B cell (primary cell): ENCODE measurements around the gene SLC2A9. TPM values are rescaled to one million over a fixed set of nuclear protein-coding genes. Genes with fewer than 3 reads are reported as not detected.

ENCODE experiments used
- ATAC-seq: fragments of 200-7000 bp; cut with Tn5 transposase; one replicate; pipeline ENCODE4 v1.10.0; 2021; ENCODE audit warnings: low read depth, mild to moderate bottlenecking, moderate number of reproducible peaks, moderate library complexity
- CTCF ChIA-PET: fragments of 350-600 bp; sonication (Branson Sonifier 250); formaldehyde crosslinking; loops from one replicate; lab custom pipeline; 2021; ENCODE audit warnings: antibody characterized with exemption, inconsistent platforms; lab: Charles Lee
- POLR2A ChIA-PET: fragments of 350-600 bp; sonication (Branson Sonifier 250); formaldehyde crosslinking; loops from one replicate; lab custom pipeline; 2021; ENCODE audit warnings: antibody characterized with exemption; lab: Charles Lee
- DNase-seq: peaks from one replicate; pipeline ENCODE4 v3.0.0; 2013
- H2AFZ ChIP-seq: 2 replicates; pipeline ENCODE4 v1.6.1; 2012; ENCODE audit warnings: mild to moderate bottlenecking, low read depth, low read length; ENCODE audit not compliant: insufficient read depth, poor library complexity, severe bottlenecking
- H3K27ac ChIP-seq, 2 donors: 1 replicate in 1 of 2; 2 replicates in 1 of 2; pipeline ENCODE4 v1.5.1; 2012 to 2013; ENCODE audit warnings: low read length in 2 of 2, mild to moderate bottlenecking in 2 of 2, moderate library complexity in 1 of 2
- H3K27me3 ChIP-seq, 4 experiments: fragments of 200-600 bp in 1 of 4; sonication (generic) in 1 of 4; replicated peaks in 1 of 4; 1 replicate in 2 of 4; 2 replicates in 2 of 4; pipeline versions ENCODE4 v1.6.1 to v1.7.0; 2013 to 2016; ENCODE audit warnings: low read length in 3 of 4, mild to moderate bottlenecking in 2 of 4, mixed read lengths in 1 of 4, moderate library complexity in 1 of 4; ENCODE audit not compliant: insufficient read depth in 4 of 4, control insufficient read depth in 3 of 4; ENCODE audit errors: control extremely low read depth in 1 of 4
- H3K36me3 ChIP-seq, 2 experiments: replicated peaks in 1 of 2; 1 replicate in 1 of 2; 2 replicates in 1 of 2; pipeline versions ENCODE4 v1.6.1 to v1.7.1; 2013; ENCODE audit warnings: low read length in 1 of 2; ENCODE audit not compliant: insufficient read depth in 2 of 2, control insufficient read depth in 1 of 2; ENCODE audit errors: control extremely low read depth in 1 of 2, extremely low read depth in 1 of 2
- H3K4me1 ChIP-seq, 2 donors: fragments of 200-600 bp in 1 of 2; sonication (generic) in 1 of 2; 1 replicate in 1 of 2; 2 replicates in 1 of 2; pipeline versions ENCODE4 v1.5.1 to v1.6.1; 2013 to 2017; ENCODE audit warnings: low read length in 2 of 2; ENCODE audit not compliant: control insufficient read depth in 2 of 2, insufficient read depth in 2 of 2
- H3K4me2 ChIP-seq: replicated peaks from 2 replicates; pipeline ENCODE3; 2012; ENCODE audit warnings: mild to moderate bottlenecking, low read depth, low read length; ENCODE audit not compliant: poor library complexity, severe bottlenecking
- H3K4me3 ChIP-seq, 5 experiments: fragments of 200-600 bp in 1 of 5; sonication (generic) in 1 of 5; 1 replicate in 3 of 5; 2 replicates in 2 of 5; pipeline versions ENCODE4 v1.5.1 to v1.7.0; 2011 to 2016; ENCODE audit warnings: low read length in 4 of 5, mild to moderate bottlenecking in 4 of 5, low read depth in 2 of 5, control low read depth in 1 of 5, moderate library complexity in 1 of 5; ENCODE audit not compliant: insufficient read depth in 1 of 5; ENCODE audit errors: control extremely low read depth in 1 of 5, extremely low read depth in 1 of 5
- H3K79me2 ChIP-seq: fragments of 200-600 bp; sonication (generic); one replicate; pipeline ENCODE4 v1.6.0; 2016; ENCODE audit warnings: low read length; ENCODE audit not compliant: control insufficient read depth, insufficient read depth
- H3K9ac ChIP-seq: fragments of 200-600 bp; sonication (generic); 2 replicates; pipeline ENCODE4 v1.6.1; 2017; ENCODE audit warnings: mild to moderate bottlenecking, low read length, moderate library complexity
- H3K9me3 ChIP-seq, 3 donors: one replicate each; pipeline versions ENCODE4 v1.6.1 to v1.7.1; 2013; ENCODE audit warnings: low read length in 2 of 3; ENCODE audit not compliant: control insufficient read depth in 2 of 3, insufficient read depth in 1 of 3; ENCODE audit errors: control extremely low read depth in 1 of 3
- H4K20me1 ChIP-seq: 2 replicates; pipeline ENCODE4 v1.6.0; 2012; ENCODE audit warnings: mild to moderate bottlenecking, low read length; ENCODE audit not compliant: insufficient read depth, control insufficient read depth, poor library complexity, severe bottlenecking
- H3K27ac Mint-ChIP-seq: one replicate; pipeline ENCODE4 v1.8.0; 2021; ENCODE audit warnings: mixed read lengths
- H3K27me3 Mint-ChIP-seq: one replicate; pipeline ENCODE4 v1.8.0; 2021; ENCODE audit warnings: mixed read lengths
- H3K4me1 Mint-ChIP-seq: one replicate; pipeline ENCODE4 v1.8.0; 2021; ENCODE audit warnings: mixed read lengths
- H3K4me3 Mint-ChIP-seq: one replicate; pipeline ENCODE4 v1.8.0; 2021; ENCODE audit warnings: mixed read lengths
- H3K9me3 Mint-ChIP-seq: one replicate; pipeline ENCODE4 v1.8.0; 2022; ENCODE audit warnings: mixed read lengths; ENCODE audit not compliant: insufficient read depth
- EZH2 ChIP-seq: IDR thresholded peaks from 2 replicates; pipeline ENCODE4 v1.6.1; 2012; ENCODE audit warnings: borderline replicate concordance, low read depth, mild to moderate bottlenecking, moderate library complexity, low read length; ENCODE audit not compliant: insufficient read depth, poor library complexity, severe bottlenecking
- WGBS: methylation state at CpG from one replicate; pipeline ENCODE4 v1.1.5; 2013; ENCODE audit warnings: missing lambda C conversion rate; ENCODE audit not compliant: insufficient coverage; 5-methylcytosine and 5-hydroxymethylcytosine counted together
- intact Hi-C: fragments of 100-400 bp; cut with micrococcal nuclease; formaldehyde crosslinking; loops from one replicate; pipeline ENCODE4 v1.10.0; 2022
- polyA plus RNA-seq: library from polyadenylated mRNA; depleted of rRNA; stranded (reverse); fragments of >200 nt; gene quantifications from 2 replicates; pipeline ENCODE4 v1.2.3, GENCODE V29; 2012
- total RNA-seq, 2 donors: library from RNA; stranded (reverse); fragments of 120-200 nt in 1 of 2; gene quantifications; 1 replicate in 1 of 2; 2 replicates in 1 of 2; pipeline versions ENCODE4 v1.2.3 to v1.2.4, GENCODE V29; 2013 to 2022
- TF ChIP-seq, protein P1 (sequence below): fragments of 200-600 bp; IDR thresholded peaks from one replicate; pipeline ENCODE4 v1.8.0; 2022; ENCODE audit warnings: antibody characterized with exemption, mild to moderate bottlenecking

Gene SLC2A9
- total and polyA plus RNA-seq, 2 donors (not counting 1 experiment from before 2014, with no cell fraction given) = 0.89 to 2.1 TPM

DNA sequence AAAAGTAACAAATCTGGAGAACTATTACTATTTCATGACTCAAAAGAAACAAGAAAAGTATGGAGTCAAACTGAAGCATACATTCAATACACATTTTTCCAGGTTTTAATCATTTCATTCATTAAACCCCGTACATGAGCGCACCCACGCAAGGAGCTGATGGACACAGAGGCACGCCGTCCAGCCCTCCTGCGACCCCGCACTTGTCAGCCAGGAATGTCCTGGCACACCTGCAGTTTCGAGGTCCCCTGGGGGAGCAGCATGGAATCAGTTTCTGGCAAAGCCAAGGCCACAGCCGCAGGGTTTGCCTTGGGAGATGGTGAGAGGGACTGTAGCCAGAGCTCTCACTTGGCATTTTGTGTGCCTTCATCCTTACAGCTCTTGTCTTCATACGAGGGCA is 12.8 kb upstream of the SLC2A9 start:
- Histone ChIP-seq H3K36me3 (no peaks in the 10 kb centered on the region), H3K79me2 (no peaks in the 10 kb centered on the region), H3K9me3 (no peaks in the 10 kb centered on the region), H2AFZ (no peak overlapping the region), H3K4me3 (no peak overlapping the region), H3K9ac (no peak overlapping the region), H3K27ac (no peak overlapping the region), H4K20me1 (no peaks in the 10 kb centered on the region), H3K4me2 (no peak overlapping the region), H3K4me1 (peaks cover 8 to 16% of the 10 kb centered on the region in 2 donors), H3K27me3 (peaks cover 0 to 6% (median 0%) of the 10 kb centered on the region in 4 experiments)
- Mint-ChIP-seq H3K27me3 (peaks cover 7% of the 10 kb centered on the region), H3K4me1 (peaks cover 21% of the 10 kb centered on the region), H3K27ac (no peak overlapping the region), H3K4me3 (no peak overlapping the region), H3K9me3 (no peaks in the 10 kb centered on the region)
- DNase-seq = no peak
- ChIA-PET CTCF (no interaction called here), POLR2A (interaction anchor here (1.5 kb wide), 1 partner anchor 11 kb away, joined by 3 read pairs; no protein-coding TSS in a partner anchor)
- ATAC-seq = no peak
- 90% methylated on average over 10 of the region's 10 CpGs for WGBS
- no peak for TF ChIP-seq EZH2
- TF ChIP-seq, protein P1, sequence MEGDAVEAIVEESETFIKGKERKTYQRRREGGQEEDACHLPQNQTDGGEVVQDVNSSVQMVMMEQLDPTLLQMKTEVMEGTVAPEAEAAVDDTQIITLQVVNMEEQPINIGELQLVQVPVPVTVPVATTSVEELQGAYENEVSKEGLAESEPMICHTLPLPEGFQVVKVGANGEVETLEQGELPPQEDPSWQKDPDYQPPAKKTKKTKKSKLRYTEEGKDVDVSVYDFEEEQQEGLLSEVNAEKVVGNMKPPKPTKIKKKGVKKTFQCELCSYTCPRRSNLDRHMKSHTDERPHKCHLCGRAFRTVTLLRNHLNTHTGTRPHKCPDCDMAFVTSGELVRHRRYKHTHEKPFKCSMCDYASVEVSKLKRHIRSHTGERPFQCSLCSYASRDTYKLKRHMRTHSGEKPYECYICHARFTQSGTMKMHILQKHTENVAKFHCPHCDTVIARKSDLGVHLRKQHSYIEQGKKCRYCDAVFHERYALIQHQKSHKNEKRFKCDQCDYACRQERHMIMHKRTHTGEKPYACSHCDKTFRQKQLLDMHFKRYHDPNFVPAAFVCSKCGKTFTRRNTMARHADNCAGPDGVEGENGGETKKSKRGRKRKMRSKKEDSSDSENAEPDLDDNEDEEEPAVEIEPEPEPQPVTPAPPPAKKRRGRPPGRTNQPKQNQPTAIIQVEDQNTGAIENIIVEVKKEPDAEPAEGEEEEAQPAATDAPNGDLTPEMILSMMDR = no peak
- intact Hi-C loops = no loop called here

DNA sequence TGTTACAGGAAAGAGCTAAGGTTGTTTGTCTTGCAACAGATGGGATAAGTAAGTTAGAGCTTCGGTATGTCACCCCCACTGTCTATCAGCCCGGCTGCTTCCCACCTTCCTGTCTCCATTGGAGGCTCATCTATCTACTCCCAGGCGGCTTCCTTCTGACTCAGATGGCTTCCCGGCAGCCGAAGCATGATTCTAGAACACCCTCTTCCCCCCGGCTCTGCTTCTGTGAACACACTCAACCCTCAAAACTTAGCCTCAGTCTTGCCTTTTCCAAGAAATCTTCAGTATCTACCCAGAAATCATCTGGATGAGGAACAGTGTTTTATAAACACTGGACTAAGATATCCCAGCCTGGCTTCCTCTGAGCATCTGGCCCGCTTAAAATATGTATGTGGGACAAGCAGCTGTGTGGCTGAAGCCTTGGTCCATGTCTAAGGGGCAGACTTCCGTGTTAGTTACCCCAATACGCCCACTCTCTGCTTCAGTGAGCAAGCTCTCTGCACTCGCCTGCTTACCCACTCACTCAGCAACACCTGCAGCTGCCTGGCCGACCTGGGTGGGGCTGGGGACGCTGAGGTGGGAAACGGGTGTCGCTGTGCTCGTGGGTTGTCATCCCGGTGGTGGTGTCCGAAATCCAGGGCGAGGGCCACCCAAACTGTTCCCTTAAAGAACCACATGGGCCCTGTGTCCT is 12.0 kb upstream of the SLC2A9 start:
- ATAC-seq (peak; percentile 68), DNase-seq (peak; percentile 27)
- Histone ChIP-seq H3K27me3 (peaks cover 0 to 6% (median 0%) of the 10 kb centered on the region in 4 experiments), H3K36me3 (no peaks in the 10 kb centered on the region), H3K79me2 (no peaks in the 10 kb centered on the region), H3K4me3 (no peak overlapping the region), H3K9me3 (no peaks in the 10 kb centered on the region), H3K4me1 (peaks cover 8 to 16% of the 10 kb centered on the region in 2 donors), H3K4me2 (peak overlapping the region; percentile 35), H3K27ac (no peak overlapping the region), H4K20me1 (no peaks in the 10 kb centered on the region), H3K9ac (no peak overlapping the region), H2AFZ (peak overlapping the region; percentile 16)
- no peak for TF ChIP-seq EZH2
- TF ChIP-seq, protein P1 = no peak
- Mint-ChIP-seq H3K9me3 (no peaks in the 10 kb centered on the region), H3K4me1 (peaks cover 21% of the 10 kb centered on the region), H3K4me3 (peak overlapping the region; percentile 9), H3K27ac (no peak overlapping the region), H3K27me3 (peaks cover 7% of the 10 kb centered on the region)
- intact Hi-C loops = no loop called here
- WGBS = 44% methylated on average over 12 of the region's 18 CpGs
- ChIA-PET POLR2A (interaction anchor here (0.6 kb wide), 1 partner anchor 11 kb away, joined by 3 read pairs; no protein-coding TSS in a partner anchor), CTCF (interaction anchor here (1.1 kb wide), 1 partner anchor 17 kb away, joined by 5 read pairs; no protein-coding TSS in a partner anchor)
